Uterus (tissue), 2 donors: ENCODE measurements around the gene TMED5.

ENCODE experiments used
- CTCF ChIP-seq, 4 experiments: fragments of 200-600 bp in 2 of 4; fragments of 450-650 bp in 2 of 4; sonication (generic) in 2 of 4; IDR thresholded peaks; one replicate each; pipeline ENCODE4 v1.5.1; 2016 to 2019; ENCODE audit warnings: antibody characterized with exemption in 4 of 4, mild to moderate bottlenecking in 2 of 4, moderate library complexity in 1 of 4
- POLR2A ChIP-seq, 2 donors: fragments of 450-650 bp; IDR thresholded peaks; one replicate each; pipeline ENCODE4 v1.6.1; 2016; ENCODE audit warnings: antibody characterized with exemption in 2 of 2, mild to moderate bottlenecking in 1 of 2, moderate library complexity in 1 of 2

GRCh38 chr1:93200714-93201113 is 20.5 kb upstream of the TMED5 start:
- no peak for TF ChIP-seq CTCF (IDR thresholded peaks at IDR 0.05)
- TF ChIP-seq POLR2A (IDR thresholded peaks at IDR 0.05), result no peak
